GM08714 (cell line): Measurements from ENCODE around the gene ZNF784.
A peak's percentile ranks its signal among the peaks of the same experiment; 100 is the strongest.

ENCODE experiments used
- H3K4me3 ChIP-seq: fragments of 200-500 bp; sonication (Bioruptor generic); 2 replicates; pipeline ENCODE4 v1.5.1; 2014; ENCODE audit warnings: mild to moderate bottlenecking, low read length, inconsistent platforms
- ZNF274 ChIP-seq: IDR thresholded peaks from 2 replicates; pipeline ENCODE4 v1.6.1; 2012; ENCODE audit warnings: mild to moderate bottlenecking, low read depth, low read length

The ZNF784 gene

GRCh38 chr19:55650602-55651230, 26.4 kb upstream of the ZNF784 start:
- TF ChIP-seq ZNF274: no peak
- no peak overlapping the region for H3K4me3 ChIP-seq

DNA sequence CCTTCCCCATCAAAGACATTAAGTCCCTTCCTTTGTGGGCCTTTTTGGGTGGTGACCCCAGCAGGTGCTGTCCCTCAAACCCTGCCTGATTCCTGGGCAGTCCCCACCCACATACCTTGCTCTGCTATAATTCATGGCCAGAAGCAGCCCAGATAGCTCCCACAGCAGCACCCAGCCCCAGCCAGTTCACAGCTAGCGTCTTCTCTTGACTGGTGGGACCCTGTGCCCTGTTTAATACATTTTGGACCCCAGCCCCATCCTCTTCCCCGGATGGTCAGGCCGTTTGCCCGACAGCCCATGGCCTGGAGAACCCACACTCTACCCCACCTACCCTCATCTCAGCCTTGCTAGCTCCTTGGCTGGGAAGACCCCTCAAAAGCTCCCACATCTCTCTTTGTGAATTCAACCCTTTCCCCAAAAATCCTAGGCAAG, 25.8 kb upstream of the ZNF784 start:
- no peak for TF ChIP-seq ZNF274
- H3K4me3 ChIP-seq: no peak overlapping the region

- H3K4me3 ChIP-seq: peak overlapping the region; percentile 69; the same call in 1 of the 2 replicates
- no peak for TF ChIP-seq ZNF274
Observed at GRCh38 chr19:55649268-55650125, 25.1 kb upstream of the ZNF784 start.

DNA sequence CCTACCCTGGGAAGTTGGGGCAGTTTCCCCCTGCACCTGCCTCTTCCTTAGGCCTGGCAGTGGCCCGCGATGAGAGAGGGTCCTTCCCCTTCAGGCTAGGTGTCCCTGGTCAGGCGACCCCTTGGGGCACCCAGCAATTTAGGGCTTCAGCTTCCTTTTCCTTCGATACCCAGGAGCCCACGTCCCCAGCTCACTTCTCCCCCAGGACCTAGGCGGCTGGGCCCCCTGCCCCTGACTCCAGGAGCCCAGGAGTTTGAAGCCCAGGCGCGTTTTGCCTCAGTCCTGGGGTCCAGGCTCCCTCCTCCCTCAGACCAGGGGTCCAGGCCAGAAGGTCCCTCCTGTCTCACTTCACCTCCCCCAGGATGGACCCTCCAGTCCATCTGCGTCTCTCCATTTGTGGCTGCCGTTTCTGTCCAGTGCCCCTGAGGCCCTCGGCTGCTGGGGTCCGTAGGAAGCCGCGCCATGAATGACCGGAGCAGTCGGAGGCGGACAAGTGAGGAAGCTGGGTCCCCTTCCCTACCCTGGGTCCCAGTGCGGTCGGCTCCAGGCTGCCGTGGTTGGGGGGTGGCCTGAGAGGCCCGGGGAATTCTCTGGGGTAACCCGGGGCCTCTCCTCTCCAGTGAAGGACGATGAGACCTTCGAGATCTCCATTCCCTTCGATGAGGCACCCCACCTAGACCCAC, 24.4 kb upstream of the ZNF784 start:
- no peak for TF ChIP-seq ZNF274

GRCh38 chr19:55647732-55648584, 23.6 kb upstream of the ZNF784 start, which contains the start of gene CCDC106:
Gene CCDC106, plus strand, starts transcription at chr19:55648212. Its CDS starts 835 bp downstream, at chr19:55649047.
- H3K4me3 ChIP-seq: peak within 1 kb of the TSS; percentile 69
- no peak for TF ChIP-seq ZNF274

More for the DNA sequence above, 24.4 kb upstream of the ZNF784 start:
- H3K4me3 ChIP-seq: peak overlapping the region; percentile 69

DNA sequence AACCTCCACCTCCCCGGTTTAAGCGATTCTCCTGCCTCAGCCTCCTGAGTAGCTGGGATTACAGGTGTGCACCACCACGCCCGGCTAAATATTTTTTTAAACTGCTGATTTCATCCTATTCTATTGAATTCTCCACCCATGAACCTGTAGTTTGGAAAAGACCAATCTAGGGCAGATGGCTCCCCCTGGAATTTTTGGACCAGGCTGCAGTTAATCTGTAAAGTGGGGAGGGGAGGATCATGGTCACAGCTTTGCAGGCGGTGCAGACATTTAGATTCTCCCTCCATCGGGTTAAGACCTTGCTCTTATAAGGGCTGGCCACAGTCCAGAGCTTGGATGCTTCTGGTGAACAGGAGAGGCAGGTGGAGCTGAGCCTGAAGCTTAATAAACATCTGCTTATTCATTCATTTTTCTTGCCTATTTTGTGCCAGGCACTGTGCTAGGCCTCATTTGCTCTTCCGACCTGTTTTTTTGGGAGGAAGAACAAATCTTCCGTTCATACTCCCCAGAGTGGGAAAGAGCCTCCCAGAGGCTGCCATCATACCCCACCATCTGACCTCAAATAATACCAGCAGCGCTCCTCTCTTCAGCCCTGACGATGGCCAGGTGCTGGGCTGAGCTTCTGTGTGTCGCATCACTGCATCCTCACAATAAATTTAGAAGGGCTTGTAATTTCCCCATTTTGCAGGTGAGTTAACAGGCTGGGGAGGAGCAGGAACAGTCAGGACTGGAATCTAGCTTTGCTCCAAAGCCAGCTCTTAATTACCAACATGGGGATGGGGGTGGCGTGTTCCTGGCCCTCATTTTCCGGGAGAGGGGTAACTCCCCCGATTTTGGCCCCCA, 22.7 kb upstream of the ZNF784 start:
- peak overlapping the region; percentile 69; the same call in 1 of the 2 replicates for H3K4me3 ChIP-seq
- no peak for TF ChIP-seq ZNF274

DNA sequence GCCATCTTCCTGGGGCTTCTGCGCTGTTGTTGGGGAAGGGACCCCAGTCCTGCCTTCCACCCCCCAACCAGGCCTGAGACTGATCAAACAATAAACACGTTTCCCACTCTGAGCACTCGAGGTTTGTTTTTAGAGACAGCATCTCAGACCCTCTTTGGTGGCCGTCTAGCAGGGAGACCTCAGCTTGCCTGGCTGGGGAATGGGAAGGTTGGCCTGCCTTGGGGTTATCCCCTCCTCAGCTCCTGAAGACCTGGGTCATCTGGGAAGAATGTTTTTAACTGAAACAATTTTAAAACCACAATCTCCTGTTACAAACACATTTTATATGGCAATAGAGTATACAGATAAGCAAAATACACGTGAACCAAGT, 21.1 kb upstream of the ZNF784 start:
- no peak for TF ChIP-seq ZNF274
- H3K4me3 ChIP-seq: no peak overlapping the region

DNA sequence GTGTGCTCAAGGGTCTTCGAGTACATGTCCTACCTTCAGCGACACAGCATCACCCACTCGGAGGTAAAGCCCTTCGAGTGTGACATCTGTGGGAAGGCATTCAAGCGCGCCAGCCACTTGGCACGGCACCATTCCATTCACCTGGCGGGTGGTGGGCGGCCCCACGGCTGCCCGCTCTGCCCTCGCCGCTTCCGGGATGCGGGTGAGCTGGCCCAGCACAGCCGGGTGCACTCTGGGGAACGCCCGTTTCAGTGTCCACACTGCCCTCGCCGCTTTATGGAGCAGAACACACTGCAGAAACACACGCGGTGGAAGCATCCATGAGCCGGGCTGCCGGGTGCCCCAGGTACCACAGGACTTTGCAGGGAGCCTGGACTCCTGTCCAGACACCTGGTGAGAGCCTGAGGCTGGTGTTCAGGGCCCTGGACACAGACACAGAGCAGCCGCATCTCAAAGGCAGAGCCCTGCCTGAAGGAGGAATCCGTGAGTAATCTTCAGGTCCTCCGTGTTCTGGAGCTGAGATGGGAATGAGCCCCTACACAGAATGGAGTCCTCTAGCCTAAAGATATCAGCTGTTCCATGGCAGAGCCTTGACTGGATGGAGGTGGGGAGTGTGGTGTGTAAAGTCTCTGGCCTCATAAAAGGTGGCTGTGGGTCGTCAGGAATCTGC, 20.6 kb upstream of the ZNF784 start:
- peak overlapping the region; percentile 95; the same call in 1 of the 2 replicates for H3K4me3 ChIP-seq
- TF ChIP-seq ZNF274: no peak

- peak overlapping the region; percentile 95 for H3K4me3 ChIP-seq
- TF ChIP-seq ZNF274: no peak
Observed at GRCh38 chr19:55644191-55644833, 19.9 kb upstream of the ZNF784 start.

GRCh38 chr19:55643887-55644176, 19.5 kb upstream of the ZNF784 start:
- no peak for TF ChIP-seq ZNF274
- H3K4me3 ChIP-seq: peak overlapping the region; percentile 95

- peak within 1 kb of the TSS; percentile 95 for H3K4me3 ChIP-seq
- TF ChIP-seq ZNF274: no peak
Observed at GRCh38 chr19:55643003-55643886, 18.9 kb upstream of the ZNF784 start, which contains the start of gene ZNF581. Gene ZNF581, plus strand, starts transcription at chr19:55643649. Its CDS starts 923 bp downstream, at chr19:55644572.
